Liver (tissue), 9 donors: ENCODE data around the gene EGFR. TPM values are rescaled to one million over a fixed set of nuclear protein-coding genes. Genes with fewer than 3 reads are reported as not detected.

Source experiments
- DNase-seq: peaks from one replicate; pipeline ENCODE4 v3.0.0-alpha.2; 2017; ENCODE audit warnings: low spot score
- H3K27ac ChIP-seq, 2 donors: one replicate each; pipeline ENCODE4 v1.7.0; 2013; ENCODE audit warnings: inconsistent platforms in 2 of 2, low read length in 2 of 2, control low read depth in 1 of 2, low read depth in 1 of 2, mild to moderate bottlenecking in 1 of 2
- H3K27me3 ChIP-seq, 4 donors: one replicate each; pipeline versions ENCODE4 v1.6.1 to v1.7.0; 2013; ENCODE audit warnings: low read length in 3 of 4, inconsistent platforms in 1 of 4, mild to moderate bottlenecking in 1 of 4, moderate library complexity in 1 of 4; ENCODE audit not compliant: control insufficient read depth in 4 of 4, insufficient read depth in 4 of 4
- H3K36me3 ChIP-seq, 4 donors: one replicate each; pipeline versions ENCODE4 v1.6.1 to v1.7.0; 2013; ENCODE audit warnings: low read length in 3 of 4, mild to moderate bottlenecking in 3 of 4, low read depth in 1 of 4, moderate library complexity in 1 of 4; ENCODE audit not compliant: control insufficient read depth in 4 of 4, insufficient read depth in 3 of 4
- H3K4me1 ChIP-seq, 4 donors: one replicate each; pipeline versions ENCODE4 v1.6.1 to v1.7.0; 2013; ENCODE audit warnings: low read length in 3 of 4, mild to moderate bottlenecking in 3 of 4, moderate library complexity in 1 of 4; ENCODE audit not compliant: control insufficient read depth in 4 of 4, insufficient read depth in 4 of 4
- H3K4me3 ChIP-seq, 3 donors: one replicate each; pipeline versions ENCODE4 v1.6.1 to v1.7.0; 2013; ENCODE audit warnings: low read length in 3 of 3, control low read depth in 1 of 3, low read depth in 1 of 3, mild to moderate bottlenecking in 1 of 3
- H3K9ac ChIP-seq, 2 donors: one replicate each; pipeline ENCODE4 v1.7.0; 2013; ENCODE audit warnings: low read length in 2 of 2, mild to moderate bottlenecking in 2 of 2, moderate library complexity in 2 of 2, control low read depth in 1 of 2, low read depth in 1 of 2
- H3K9me3 ChIP-seq, 4 donors: one replicate each; pipeline versions ENCODE4 v1.6.1 to v1.7.0; 2013; ENCODE audit warnings: low read length in 3 of 4; ENCODE audit not compliant: control insufficient read depth in 4 of 4
- EGR1 ChIP-seq, 2 donors: IDR thresholded peaks; 2 replicates each; pipeline ENCODE4 v1.6.1; 2016 to 2018; ENCODE audit warnings: antibody characterized with exemption in 2 of 2, low read depth in 2 of 2
- FOXA1 ChIP-seq: IDR thresholded peaks from 2 replicates; pipeline ENCODE4 v1.6.1; 2016; ENCODE audit warnings: antibody characterized with exemption
- FOXA2 ChIP-seq: IDR thresholded peaks from 2 replicates; pipeline ENCODE4 v1.6.1; 2016; ENCODE audit warnings: antibody characterized with exemption
- GABPA ChIP-seq, 2 donors: IDR thresholded peaks in 1 of 2; conservative IDR thresholded peaks in 1 of 2; 2 replicates each; pipeline ENCODE4 v1.6.1; 2016; ENCODE audit warnings: antibody characterized with exemption in 2 of 2, mild to moderate bottlenecking in 1 of 2, moderate library complexity in 1 of 2
- HNF4A ChIP-seq, 2 donors: conservative IDR thresholded peaks; 2 replicates each; pipeline ENCODE4 v1.6.1; 2016; ENCODE audit warnings: antibody characterized with exemption in 2 of 2, mild to moderate bottlenecking in 2 of 2
- HNF4G ChIP-seq: IDR thresholded peaks from 2 replicates; pipeline ENCODE4 v1.6.1; 2016; ENCODE audit warnings: antibody characterized with exemption
- JUND ChIP-seq, 2 donors: IDR thresholded peaks; 2 replicates each; pipeline ENCODE4 v1.6.1; 2016; ENCODE audit warnings: antibody characterized with exemption in 2 of 2
- NR2F2 ChIP-seq: IDR thresholded peaks from 2 replicates; pipeline ENCODE4 v1.6.1; 2016; ENCODE audit warnings: antibody characterized with exemption
- RAD21 ChIP-seq, 2 donors: IDR thresholded peaks; 2 replicates each; pipeline ENCODE4 v1.6.1; 2016; ENCODE audit warnings: antibody characterized with exemption in 2 of 2, mild to moderate bottlenecking in 2 of 2
- RXRA ChIP-seq, 2 donors: IDR thresholded peaks; 2 replicates each; pipeline ENCODE4 v1.6.1; 2017 to 2018; ENCODE audit warnings: antibody characterized with exemption in 2 of 2, mild to moderate bottlenecking in 1 of 2
- SP1 ChIP-seq: IDR thresholded peaks from 2 replicates; pipeline ENCODE4 v1.6.1; 2018; ENCODE audit warnings: antibody characterized with exemption, mild to moderate bottlenecking
- TAF1 ChIP-seq: conservative IDR thresholded peaks from 2 replicates; pipeline ENCODE4 v1.6.1; 2016; ENCODE audit warnings: antibody characterized with exemption, mild to moderate bottlenecking
- YY1 ChIP-seq: IDR thresholded peaks from 2 replicates; pipeline ENCODE4 v1.6.1; 2016; ENCODE audit warnings: antibody characterized with exemption, mild to moderate bottlenecking
- WGBS: extraction: QIAGEN DNeasy Blood & Tissue Kit; methylation state at CpG from one replicate; pipeline ENCODE4 v1.1.7; 2013; 5-methylcytosine and 5-hydroxymethylcytosine counted together
- polyA plus RNA-seq, 2 donors: library from polyadenylated mRNA; stranded (reverse) in 1 of 2; unstranded in 1 of 2; fragments of 200-250 nt in 1 of 2; fragments of >200 nt in 1 of 2; fragmentation: Nextera tagmentation in 1 of 2; extraction: Ambion mirVana in 1 of 2; gene quantifications; one replicate each; pipeline versions ENCODE4 v1.2.1 to v1.2.3, GENCODE V29; 2013 to 2015
- total RNA-seq, 2 donors: library from RNA; depleted of rRNA; stranded (reverse); fragments of >200 nt; gene quantifications; one replicate each; pipeline ENCODE4 v1.2.3, GENCODE V29; 2014
- TF ChIP-seq, protein P1 (sequence below): fragments of 150-350 bp; IDR thresholded peaks from 2 replicates; pipeline ENCODE4 v1.5.1; 2017; ENCODE audit warnings: improper control_type of control experiment, low read depth, low read length; ENCODE audit not compliant: missing input control
- TF ChIP-seq, protein P2 (sequence below): IDR thresholded peaks from 2 replicates; pipeline ENCODE4 v1.6.1; 2016; ENCODE audit warnings: antibody characterized with exemption
- TF ChIP-seq, protein P3 (sequence below): IDR thresholded peaks from 2 replicates; pipeline ENCODE4 v1.6.1; 2016; ENCODE audit warnings: antibody characterized with exemption
- TF ChIP-seq, protein P4 (sequence below): IDR thresholded peaks from 2 replicates; pipeline ENCODE4 v1.6.1; 2016; ENCODE audit warnings: antibody characterized with exemption
- TF ChIP-seq, protein P5 (sequence below): IDR thresholded peaks from 2 replicates; pipeline ENCODE4 v1.6.1; 2016; ENCODE audit warnings: antibody characterized with exemption, mild to moderate bottlenecking
- donor health status: healthy.
- donor health status: healthy.
- donor health status: healthy.
- donor health status: healthy.
- donor health status: healthy.

Gene EGFR
- total RNA-seq (10 to 100 TPM; 31.8 to 37.0 TPM), polyA plus RNA-seq (10 to 100 TPM; 22.6 to 23.6 TPM)

DNA sequence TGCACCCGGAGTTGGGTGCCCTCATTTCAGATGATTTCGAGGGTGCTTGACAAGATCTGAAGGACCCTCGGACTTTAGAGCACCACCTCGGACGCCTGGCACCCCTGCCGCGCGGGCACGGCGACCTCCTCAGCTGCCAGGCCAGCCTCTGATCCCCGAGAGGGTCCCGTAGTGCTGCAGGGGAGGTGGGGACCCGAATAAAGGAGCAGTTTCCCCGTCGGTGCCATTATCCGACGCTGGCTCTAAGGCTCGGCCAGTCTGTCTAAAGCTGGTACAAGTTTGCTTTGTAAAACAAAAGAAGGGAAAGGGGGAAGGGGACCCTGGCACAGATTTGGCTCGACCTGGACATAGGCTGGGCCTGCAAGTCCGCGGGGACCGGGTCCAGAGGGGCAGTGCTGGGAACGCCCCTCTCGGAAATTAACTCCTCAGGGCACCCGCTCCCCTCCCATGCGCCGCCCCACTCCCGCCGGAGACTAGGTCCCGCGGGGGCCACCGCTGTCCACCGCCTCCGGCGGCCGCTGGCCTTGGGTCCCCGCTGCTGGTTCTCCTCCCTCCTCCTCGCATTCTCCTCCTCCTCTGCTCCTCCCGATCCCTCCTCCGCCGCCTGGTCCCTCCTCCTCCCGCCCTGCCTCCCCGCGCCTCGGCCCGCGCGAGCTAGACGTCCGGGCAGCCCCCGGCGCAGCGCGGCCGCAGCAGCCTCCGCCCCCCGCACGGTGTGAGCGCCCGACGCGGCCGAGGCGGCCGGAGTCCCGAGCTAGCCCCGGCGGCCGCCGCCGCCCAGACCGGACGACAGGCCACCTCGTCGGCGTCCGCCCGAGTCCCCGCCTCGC is at the start of gene EGFR:
Gene EGFR (plus strand): TSS at position 657 of the 830 bp plus-strand sequence. CDS start 261 bp downstream, outside the sequence.
- H3K36me3 ChIP-seq = no peaks in the 10 kb centered on the region
- TF ChIP-seq EGR1 (IDR thresholded peaks at IDR 0.05; ENCODE audit: low read depth in 2 of 2) (peak in 1 of 2 donors; percentile 37), YY1 (peak; percentile 29), HNF4A (conservative IDR thresholded peaks at IDR 0.05) (peak; percentile 82 to 90), RXRA (IDR thresholded peaks at IDR 0.05) (peak; percentile 48 to 58), HNF4G (peak; percentile 61), FOXA2 (no peak), TAF1 (peak; percentile 49), GABPA (IDR thresholded peaks at IDR 0.05 in 1 of 2, conservative IDR thresholded peaks at IDR 0.05 in 1 of 2) (no peak), RAD21 (IDR thresholded peaks at IDR 0.05) (peak; percentile 54 to 62), SP1 (peak; percentile 80), FOXA1 (no peak), NR2F2 (no peak), JUND (IDR thresholded peaks at IDR 0.05) (peak in 1 of 2 donors; percentile 36)
- TF ChIP-seq, protein P1, sequence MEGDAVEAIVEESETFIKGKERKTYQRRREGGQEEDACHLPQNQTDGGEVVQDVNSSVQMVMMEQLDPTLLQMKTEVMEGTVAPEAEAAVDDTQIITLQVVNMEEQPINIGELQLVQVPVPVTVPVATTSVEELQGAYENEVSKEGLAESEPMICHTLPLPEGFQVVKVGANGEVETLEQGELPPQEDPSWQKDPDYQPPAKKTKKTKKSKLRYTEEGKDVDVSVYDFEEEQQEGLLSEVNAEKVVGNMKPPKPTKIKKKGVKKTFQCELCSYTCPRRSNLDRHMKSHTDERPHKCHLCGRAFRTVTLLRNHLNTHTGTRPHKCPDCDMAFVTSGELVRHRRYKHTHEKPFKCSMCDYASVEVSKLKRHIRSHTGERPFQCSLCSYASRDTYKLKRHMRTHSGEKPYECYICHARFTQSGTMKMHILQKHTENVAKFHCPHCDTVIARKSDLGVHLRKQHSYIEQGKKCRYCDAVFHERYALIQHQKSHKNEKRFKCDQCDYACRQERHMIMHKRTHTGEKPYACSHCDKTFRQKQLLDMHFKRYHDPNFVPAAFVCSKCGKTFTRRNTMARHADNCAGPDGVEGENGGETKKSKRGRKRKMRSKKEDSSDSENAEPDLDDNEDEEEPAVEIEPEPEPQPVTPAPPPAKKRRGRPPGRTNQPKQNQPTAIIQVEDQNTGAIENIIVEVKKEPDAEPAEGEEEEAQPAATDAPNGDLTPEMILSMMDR = no peak
- TF ChIP-seq, protein P2, sequence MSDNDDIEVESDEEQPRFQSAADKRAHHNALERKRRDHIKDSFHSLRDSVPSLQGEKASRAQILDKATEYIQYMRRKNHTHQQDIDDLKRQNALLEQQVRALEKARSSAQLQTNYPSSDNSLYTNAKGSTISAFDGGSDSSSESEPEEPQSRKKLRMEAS = peak; percentile 25
- TF ChIP-seq, protein P3, sequence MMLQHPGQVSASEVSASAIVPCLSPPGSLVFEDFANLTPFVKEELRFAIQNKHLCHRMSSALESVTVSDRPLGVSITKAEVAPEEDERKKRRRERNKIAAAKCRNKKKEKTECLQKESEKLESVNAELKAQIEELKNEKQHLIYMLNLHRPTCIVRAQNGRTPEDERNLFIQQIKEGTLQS = no peak
- TF ChIP-seq, protein P4, sequence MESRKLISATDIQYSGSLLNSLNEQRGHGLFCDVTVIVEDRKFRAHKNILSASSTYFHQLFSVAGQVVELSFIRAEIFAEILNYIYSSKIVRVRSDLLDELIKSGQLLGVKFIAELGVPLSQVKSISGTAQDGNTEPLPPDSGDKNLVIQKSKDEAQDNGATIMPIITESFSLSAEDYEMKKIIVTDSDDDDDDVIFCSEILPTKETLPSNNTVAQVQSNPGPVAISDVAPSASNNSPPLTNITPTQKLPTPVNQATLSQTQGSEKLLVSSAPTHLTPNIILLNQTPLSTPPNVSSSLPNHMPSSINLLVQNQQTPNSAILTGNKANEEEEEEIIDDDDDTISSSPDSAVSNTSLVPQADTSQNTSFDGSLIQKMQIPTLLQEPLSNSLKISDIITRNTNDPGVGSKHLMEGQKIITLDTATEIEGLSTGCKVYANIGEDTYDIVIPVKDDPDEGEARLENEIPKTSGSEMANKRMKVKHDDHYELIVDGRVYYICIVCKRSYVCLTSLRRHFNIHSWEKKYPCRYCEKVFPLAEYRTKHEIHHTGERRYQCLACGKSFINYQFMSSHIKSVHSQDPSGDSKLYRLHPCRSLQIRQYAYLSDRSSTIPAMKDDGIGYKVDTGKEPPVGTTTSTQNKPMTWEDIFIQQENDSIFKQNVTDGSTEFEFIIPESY = peak; percentile 35
- TF ChIP-seq, protein P5, sequence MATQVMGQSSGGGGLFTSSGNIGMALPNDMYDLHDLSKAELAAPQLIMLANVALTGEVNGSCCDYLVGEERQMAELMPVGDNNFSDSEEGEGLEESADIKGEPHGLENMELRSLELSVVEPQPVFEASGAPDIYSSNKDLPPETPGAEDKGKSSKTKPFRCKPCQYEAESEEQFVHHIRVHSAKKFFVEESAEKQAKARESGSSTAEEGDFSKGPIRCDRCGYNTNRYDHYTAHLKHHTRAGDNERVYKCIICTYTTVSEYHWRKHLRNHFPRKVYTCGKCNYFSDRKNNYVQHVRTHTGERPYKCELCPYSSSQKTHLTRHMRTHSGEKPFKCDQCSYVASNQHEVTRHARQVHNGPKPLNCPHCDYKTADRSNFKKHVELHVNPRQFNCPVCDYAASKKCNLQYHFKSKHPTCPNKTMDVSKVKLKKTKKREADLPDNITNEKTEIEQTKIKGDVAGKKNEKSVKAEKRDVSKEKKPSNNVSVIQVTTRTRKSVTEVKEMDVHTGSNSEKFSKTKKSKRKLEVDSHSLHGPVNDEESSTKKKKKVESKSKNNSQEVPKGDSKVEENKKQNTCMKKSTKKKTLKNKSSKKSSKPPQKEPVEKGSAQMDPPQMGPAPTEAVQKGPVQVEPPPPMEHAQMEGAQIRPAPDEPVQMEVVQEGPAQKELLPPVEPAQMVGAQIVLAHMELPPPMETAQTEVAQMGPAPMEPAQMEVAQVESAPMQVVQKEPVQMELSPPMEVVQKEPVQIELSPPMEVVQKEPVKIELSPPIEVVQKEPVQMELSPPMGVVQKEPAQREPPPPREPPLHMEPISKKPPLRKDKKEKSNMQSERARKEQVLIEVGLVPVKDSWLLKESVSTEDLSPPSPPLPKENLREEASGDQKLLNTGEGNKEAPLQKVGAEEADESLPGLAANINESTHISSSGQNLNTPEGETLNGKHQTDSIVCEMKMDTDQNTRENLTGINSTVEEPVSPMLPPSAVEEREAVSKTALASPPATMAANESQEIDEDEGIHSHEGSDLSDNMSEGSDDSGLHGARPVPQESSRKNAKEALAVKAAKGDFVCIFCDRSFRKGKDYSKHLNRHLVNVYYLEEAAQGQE = peak; percentile 89
- peak within 1 kb of the TSS; percentile 60 to 90 (median 81) for H3K4me3 ChIP-seq
- no peaks in the 10 kb centered on the region for H3K27me3 ChIP-seq
- H3K9me3 ChIP-seq = no peaks in the 10 kb centered on the region
- H3K9ac ChIP-seq = peak within 1 kb of the TSS; percentile 36 to 75
- peaks cover 0 to 31% (median 13%) of the 10 kb centered on the region in 4 donors for H3K4me1 ChIP-seq
- peak within 1 kb of the TSS; percentile 93 to 97 for H3K27ac ChIP-seq
- WGBS = 3% methylated on average over 80 of the region's 80 CpGs
- DNase-seq = peak; percentile 68
